AG04449 (cell line): ENCODE data around the gene UEVLD.

ENCODE experiments used
- CTCF ChIA-PET: fragments of 350-600 bp; formaldehyde crosslinking; extraction: SDS; loops from one replicate; lab custom pipeline; 2021; ENCODE audit warnings: antibody characterized with exemption; lab: Yijun Ruan, JAX
- POLR2A ChIA-PET: fragments of 400-600, 350-600 bp; formaldehyde crosslinking; extraction: SDS; loops from one replicate; lab custom pipeline; 2020; ENCODE audit warnings: antibody characterized with exemption, inconsistent platforms; lab: Yijun Ruan, JAX
- DNase-seq: peaks from one replicate; pipeline ENCODE4 v3.0.0-alpha.2; 2010; ENCODE audit warnings: low read depth, low spot score
- H3K4me3 ChIP-seq: 2 replicates; pipeline ENCODE4 v1.5.1; 2011; ENCODE audit warnings: low read depth, mild to moderate bottlenecking, control low read depth, low read length
- CTCF ChIP-seq: IDR thresholded peaks from one replicate; pipeline ENCODE4 v1.5.1; 2011; ENCODE audit warnings: mild to moderate bottlenecking, moderate library complexity, low read length, control low read depth, inconsistent platforms; ENCODE audit not compliant: insufficient read depth; ENCODE audit errors: missing control alignments

UEVLD gene

DNA sequence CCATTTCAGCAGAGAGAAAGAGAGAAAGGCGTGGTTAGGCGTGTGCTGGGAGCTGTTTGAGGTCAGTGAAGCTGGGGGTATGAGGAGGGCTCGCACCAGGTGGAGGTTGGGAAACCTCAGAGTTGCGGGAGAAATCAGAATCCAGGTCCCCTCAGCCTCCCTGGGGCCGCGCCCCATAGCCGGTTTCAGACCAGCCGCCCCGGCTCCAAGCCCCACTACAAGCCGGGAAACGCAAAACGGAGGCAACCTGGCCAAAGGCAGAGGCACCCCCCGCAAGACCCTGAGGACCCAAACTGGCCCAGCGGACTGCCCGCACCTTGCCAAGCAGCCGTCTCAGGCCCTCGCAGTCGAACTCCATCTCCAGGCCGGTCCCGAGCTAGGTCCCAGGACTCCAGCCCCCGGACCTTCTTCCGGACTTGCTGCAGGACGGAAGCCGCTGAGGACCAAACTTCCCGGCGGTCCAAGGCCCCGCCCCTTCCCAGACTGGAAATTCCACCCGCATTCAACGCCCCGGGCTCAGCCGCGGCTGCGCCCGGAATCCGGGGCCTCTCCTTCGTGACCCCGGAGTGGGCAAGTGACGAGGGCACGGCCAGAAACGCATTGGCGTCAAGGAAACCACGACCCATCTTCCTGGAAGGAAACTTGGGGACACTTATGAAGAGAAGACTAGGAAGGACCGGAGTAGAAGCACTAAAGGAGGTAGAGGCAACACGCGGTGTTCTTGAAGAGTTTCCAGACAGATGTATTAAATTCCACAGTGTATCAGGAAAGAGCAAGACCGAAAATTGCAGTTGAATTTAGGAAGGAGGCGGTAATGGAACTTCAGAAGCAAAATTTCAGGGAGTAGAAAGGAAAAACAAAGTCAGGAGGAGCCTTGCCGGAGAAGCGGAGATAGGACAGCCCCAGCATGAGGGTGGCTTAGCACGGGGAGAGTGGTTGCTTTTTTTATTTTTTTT, at the start of gene UEVLD:
Gene UEVLD (minus strand): TSS at position 438 of the 956 bp plus-strand sequence. CDS start 80 bp downstream, at position 358.
- ChIA-PET CTCF (interaction anchor here (1.2 kb wide), 1 partner anchor 26 kb away, joined by 3 read pairs; no protein-coding TSS in a partner anchor), POLR2A (interaction anchor here (0.9 to 2.4 kb wide), 3 partner anchors 16 to 45 kb away, joined by 3 to 17 read pairs (median 4); partner anchors contain the start of gene SPTY2D1)
- peak within 1 kb of the TSS; percentile 95 for H3K4me3 ChIP-seq
- DNase-seq: peak; percentile 50
- no peak for TF ChIP-seq CTCF

DNA sequence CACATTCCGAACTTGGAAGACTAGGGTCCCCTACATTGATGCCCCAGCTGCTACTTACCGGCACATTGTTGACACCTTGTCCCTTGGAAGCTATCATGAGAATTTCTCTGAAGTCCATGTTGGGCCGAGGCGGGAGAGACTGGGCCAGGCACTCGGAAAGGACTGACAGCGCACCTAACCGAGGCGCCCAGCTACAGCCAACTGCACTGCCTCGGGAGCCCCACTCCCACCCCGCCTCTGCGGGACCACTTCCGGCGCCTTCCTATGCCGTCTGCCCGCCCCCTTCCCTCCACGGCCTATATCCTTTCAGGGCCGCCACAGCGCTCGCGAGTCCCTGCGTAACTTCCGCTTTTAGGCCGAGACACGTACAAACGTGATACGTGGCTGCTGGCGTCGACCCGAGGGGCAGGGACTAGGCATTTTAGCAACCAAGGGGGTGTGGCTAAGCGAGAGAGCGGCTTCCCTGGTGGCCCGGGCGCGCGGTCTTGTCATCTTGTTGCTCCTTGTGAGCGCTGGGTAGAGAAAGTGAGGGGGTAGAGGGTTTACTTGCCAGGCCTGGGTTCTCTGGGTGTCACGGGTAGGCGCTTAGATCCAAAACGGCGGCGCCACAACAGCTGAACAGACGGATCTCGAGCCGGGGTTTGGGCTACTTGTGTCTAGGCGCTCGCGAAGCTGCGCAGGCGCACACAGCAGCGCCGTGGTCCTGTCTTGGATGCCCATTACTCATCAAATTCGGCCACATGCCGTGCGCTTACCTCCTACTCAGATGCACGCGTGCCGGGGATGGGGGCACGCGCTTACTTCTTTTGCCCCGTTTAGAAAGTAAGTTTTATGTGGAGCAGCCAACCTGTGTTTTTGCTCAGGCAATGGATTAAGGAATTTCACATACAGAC, 45.9 kb upstream of the UEVLD start, which contains the start of gene SPTY2D1:
Gene SPTY2D1 (minus strand): TSS at position 203 of the 893 bp plus-strand sequence. CDS start 85 bp downstream, at position 118.
- ChIA-PET POLR2A (interaction anchor here (0.5 to 2.8 kb wide), 11 partner anchors 12 to 240 kb away, joined by 3 to 17 read pairs (median 4); partner anchors contain the start of genes LDHA, TMEM86A, TSG101 and UEVLD), CTCF (interaction anchor here (0.6 to 2.2 kb wide), 8 partner anchors 10 to 130 kb away, joined by 3 to 10 read pairs (median 4); no protein-coding TSS in a partner anchor)
- DNase-seq: peak; percentile 96
- peak within 1 kb of the TSS; percentile 91 for H3K4me3 ChIP-seq
- no peak for TF ChIP-seq CTCF

GRCh38 chr11:18633256-18634139, 45.0 kb upstream of the UEVLD start:
- ChIA-PET CTCF (interaction anchor here (0.7 to 2.2 kb wide), 8 partner anchors 9 to 108 kb away, joined by 3 to 10 read pairs (median 4); no protein-coding TSS in a partner anchor), POLR2A (interaction anchor here (0.5 to 2.8 kb wide), 8 partner anchors 12 to 1301 kb away, joined by 3 to 17 read pairs (median 5); partner anchors contain the start of genes TSG101 and UEVLD)
- no peak for TF ChIP-seq CTCF
- DNase-seq: no peak
- peak overlapping the region; percentile 91 for H3K4me3 ChIP-seq

DNA sequence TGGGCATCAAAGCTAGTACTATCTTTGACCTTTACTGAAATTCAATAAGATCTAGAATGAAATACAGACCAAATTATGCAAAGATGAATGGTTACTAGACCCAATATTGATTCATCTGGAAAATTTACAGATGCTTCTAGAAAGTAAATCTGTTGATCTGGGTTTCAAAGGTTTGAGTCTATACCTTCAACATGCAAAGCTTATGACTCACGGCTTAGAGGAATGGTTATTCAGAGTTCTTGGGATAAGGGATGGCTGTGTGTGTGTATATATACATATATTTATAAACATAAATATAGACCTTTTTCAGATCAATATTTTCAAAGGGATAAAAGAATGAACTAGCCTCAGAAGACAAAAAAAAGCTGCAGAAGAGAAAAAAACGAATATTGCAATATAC, 44.3 kb upstream of the UEVLD start:
- no peak for DNase-seq
- H3K4me3 ChIP-seq: peak overlapping the region; percentile 91
- ChIA-PET POLR2A (interaction anchor here (0.6 to 2.8 kb wide), 4 partner anchors 15 to 1301 kb away, joined by 3 to 17 read pairs (median 12); partner anchors contain the start of genes TSG101 and UEVLD), CTCF (interaction anchor here (0.7 to 2.2 kb wide), 6 partner anchors 14 to 109 kb away, joined by 3 to 10 read pairs (median 4); no protein-coding TSS in a partner anchor)
- no peak for TF ChIP-seq CTCF

DNA sequence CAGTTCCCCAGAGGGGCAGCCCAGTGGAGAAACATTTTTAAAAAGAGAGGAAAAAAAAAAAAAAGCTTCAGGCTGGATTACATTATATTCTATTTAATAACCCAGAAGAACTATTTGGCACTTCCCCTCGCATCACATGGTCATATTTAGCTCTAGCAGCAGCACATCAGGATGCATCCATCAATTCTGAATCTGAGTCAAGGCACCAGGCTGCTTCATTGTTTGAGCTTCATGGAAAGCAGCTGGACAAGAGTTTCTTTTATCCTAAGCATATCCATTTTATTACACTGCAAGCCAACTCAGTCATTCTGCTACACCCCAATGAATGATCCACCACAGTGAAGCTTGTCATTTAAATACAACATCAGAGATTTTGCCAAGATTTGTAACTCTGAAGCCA, 35.6 kb upstream of the UEVLD start:
- DNase-seq: no peak
- CTCF ChIA-PET: interaction anchor here (1.3 kb wide), 1 partner anchor 10 kb away, joined by 4 read pairs; the partner anchor contains the start of gene SPTY2D1
- no peak overlapping the region for H3K4me3 ChIP-seq
- no peak for TF ChIP-seq CTCF
- POLR2A ChIA-PET: no interaction called here
